Nasal cavity respiratory epithelium epithelial cell of viscerocranial mucosa (primary cell): Measurements from ENCODE around the gene LIX1L. TPM values are rescaled to one million over a fixed set of nuclear protein-coding genes. Genes with fewer than 3 reads are reported as not detected.

Source experiments
- total RNA-seq: library from RNA; depleted of rRNA; stranded (reverse); fragments of >200 nt; gene quantifications from 2 replicates; pipeline ENCODE4 v1.2.3, GENCODE V29; 2014

Gene LIX1L
- total RNA-seq, result 2.4 and 6.1 TPM in 2 replicates

DNA sequence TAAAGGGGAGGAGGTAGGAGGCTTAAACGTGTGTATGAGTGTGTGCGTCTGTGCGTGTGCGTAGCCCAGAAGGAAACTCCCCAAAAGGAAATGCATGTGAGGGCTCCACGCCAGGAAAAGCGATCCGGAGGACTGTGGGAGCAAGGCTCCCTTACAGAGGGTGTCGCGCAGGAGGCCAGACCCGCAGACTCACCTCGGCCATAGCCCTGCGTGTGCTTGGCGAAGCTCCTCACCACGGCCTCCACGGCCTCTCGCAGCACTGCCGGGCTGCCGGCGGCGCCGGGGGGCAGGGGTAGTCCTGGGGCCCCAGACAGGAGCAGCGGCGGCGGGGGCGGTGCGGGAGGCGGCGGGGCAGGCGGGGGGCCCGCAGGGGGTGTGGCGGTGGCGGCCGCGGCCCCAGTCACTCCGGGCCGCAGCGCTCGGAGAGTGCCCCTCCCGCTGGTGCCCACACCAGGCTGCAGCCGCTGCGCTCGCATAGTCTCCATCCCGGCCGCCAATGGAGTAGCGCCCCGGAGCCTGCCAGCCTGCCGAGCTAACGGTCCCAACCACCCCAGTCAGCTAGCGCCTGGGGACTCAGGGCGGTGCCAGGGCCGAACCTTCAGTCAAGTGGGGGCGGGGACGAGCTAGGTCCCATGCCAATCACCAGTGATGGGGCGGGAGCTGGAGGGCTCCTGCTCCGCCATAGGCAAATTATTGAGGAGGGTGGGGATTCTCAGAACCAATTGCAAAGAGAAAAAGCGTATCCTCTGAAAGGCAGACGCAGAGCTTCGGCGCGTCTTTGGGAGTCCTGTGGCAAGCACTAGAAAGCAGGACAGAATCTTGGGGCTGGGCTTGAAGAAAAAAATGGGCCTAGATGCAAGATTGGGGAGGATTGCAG lies at the start of gene LIX1L:
Gene LIX1L (minus strand): TSS at position 575 of the 877 bp plus-strand sequence. CDS start 90 bp downstream, at position 485.

DNA sequence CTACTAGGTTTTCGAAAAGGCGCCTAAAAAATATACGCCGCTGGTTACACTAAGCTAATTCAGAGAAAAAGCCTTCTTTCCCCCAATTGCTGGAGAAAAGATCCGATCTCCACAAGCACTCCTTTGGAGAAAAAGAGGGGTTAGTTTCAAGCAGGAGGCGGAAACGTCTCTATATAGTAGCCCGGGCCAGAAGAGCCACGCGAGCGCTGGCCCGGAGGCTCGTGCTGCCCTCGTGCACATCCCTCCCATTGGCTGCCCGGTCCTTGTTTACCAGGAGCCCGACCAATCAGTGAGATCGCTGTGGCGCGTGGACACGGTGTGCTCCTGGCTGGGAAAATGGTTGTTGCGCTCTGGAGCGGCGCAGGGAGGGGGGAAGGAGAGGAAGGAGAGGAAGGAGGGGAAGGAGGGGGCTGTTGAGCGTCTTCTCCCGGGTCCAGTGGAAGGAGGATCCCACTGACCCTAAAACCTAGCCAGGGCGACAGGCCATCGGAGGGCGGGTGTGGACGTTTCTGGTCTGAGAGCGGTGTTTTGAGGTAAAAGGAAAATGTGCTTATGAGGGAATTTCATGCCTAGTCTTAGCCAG lies 38.7 kb upstream of the LIX1L start, which contains the start of gene TXNIP:
Gene TXNIP (minus strand): TSS at position 147 of the 583 bp plus-strand sequence. CDS start 313 bp downstream, outside the sequence.

GRCh38 chr1:145964328-145965118 lies 6.7 kb upstream of the LIX1L start, which contains the start of the genes ANKRD34A and POLR3GL:
ANKRD34A (minus strand) TSS chr1:145964575; CDS start chr1:145961759, 2,816 bp downstream.
POLR3GL (plus strand) TSS chr1:145964690; CDS start chr1:145974866, 10,176 bp downstream.

GRCh38 chr1:145927063-145927886 lies 30.5 kb downstream of the LIX1L start, which contains the start of gene RBM8A:
RBM8A (minus strand) TSS chr1:145927484; CDS start chr1:145927426, 58 bp downstream.

GRCh38 chr1:145918144-145918991 lies 39.4 kb downstream of the LIX1L start, which contains the start of gene PEX11B:
PEX11B (minus strand) TSS chr1:145918717; CDS start chr1:145918688, 29 bp downstream.

GRCh38 chr1:145885738-145886287 lies 72.0 kb downstream of the LIX1L start, which contains the start of gene ANKRD35:
ANKRD35 (minus strand) TSS chr1:145885866; CDS start chr1:145885758, 108 bp downstream.

Other genes with a start within 250 kb of the LIX1L start
- under 0.01 TPM in 1 of 2 replicates, not detected in the other for gene CD160, start 238.5 kb downstream of the LIX1L start, total RNA-seq
- gene RNF115, start 133.9 kb downstream of the LIX1L start, total RNA-seq, result 10.0 and 10.3 TPM in 2 replicates
- 32.5 and 32.6 TPM in 2 replicates for gene POLR3C, start 133.8 kb downstream of the LIX1L start, total RNA-seq
- gene NUDT17, start 112.4 kb downstream of the LIX1L start, total RNA-seq, result 0.34 and 0.78 TPM in 2 replicates
- 5.8 and 23.1 TPM in 2 replicates for gene PIAS3, start 98.9 kb downstream of the LIX1L start, total RNA-seq
- gene ANKRD35, start 72.2 kb downstream of the LIX1L start, total RNA-seq, result 0.68 and 3.8 TPM in 2 replicates
- 0.34 and 1.7 TPM in 2 replicates for gene ITGA10, start 48.0 kb downstream of the LIX1L start, total RNA-seq
- 15.0 and 26.4 TPM in 2 replicates for gene PEX11B, start 39.3 kb downstream of the LIX1L start, total RNA-seq
- gene RBM8A, start 30.5 kb downstream of the LIX1L start, total RNA-seq, result 92.6 and 157 TPM in 2 replicates
- gene ANKRD34A, start 6.6 kb upstream of the LIX1L start, total RNA-seq, result under 0.01 and 0.21 TPM in 2 replicates
- 5.1 and 7.2 TPM in 2 replicates for gene POLR3GL, start 6.7 kb upstream of the LIX1L start, total RNA-seq
- 8.9 and 34.3 TPM in 2 replicates for gene TXNIP, start 38.6 kb upstream of the LIX1L start, total RNA-seq
- gene HJV, start 63.7 kb upstream of the LIX1L start, total RNA-seq, result not detected in 2 replicates
- gene NBPF10, start 186.8 kb upstream of the LIX1L start, total RNA-seq, result 1.7 and 6.1 TPM in 2 replicates